SKM-1 (cell line): Measurements from ENCODE around the gene CXCR5.

Experiments
- DNase-seq: peaks from one replicate; lab custom pipeline; 2025; ENCODE audit not compliant: unreplicated experiment; lab: John Stamatoyannopoulos, UW

The CXCR5 gene

GRCh38 chr11:118897721-118898310 lies 14.1 kb downstream of the CXCR5 start:
- DNase-seq, result no peak

GRCh38 chr11:118898400-118899295 lies 15.0 kb downstream of the CXCR5 start:
- DNase-seq, result no peak

- DNase-seq, result no peak
Observed at GRCh38 chr11:118899296-118899688, 15.6 kb downstream of the CXCR5 start.

- no peak for DNase-seq
Observed at GRCh38 chr11:118899706-118900360, 16.1 kb downstream of the CXCR5 start.

GRCh38 chr11:118900535-118901384 lies 17.1 kb downstream of the CXCR5 start:
- no peak for DNase-seq

- no peak for DNase-seq
Observed at GRCh38 chr11:118901494-118902335, 18.0 kb downstream of the CXCR5 start.

- DNase-seq, result no peak
Observed at GRCh38 chr11:118902336-118903203, 18.9 kb downstream of the CXCR5 start.

GRCh38 chr11:118903204-118904015 lies 19.7 kb downstream of the CXCR5 start:
- DNase-seq, result no peak

GRCh38 chr11:118907051-118908042 lies 23.7 kb downstream of the CXCR5 start:
- no peak for DNase-seq

GRCh38 chr11:118908264-118908663 lies 24.6 kb downstream of the CXCR5 start:
- no peak for DNase-seq

GRCh38 chr11:118908901-118909618 lies 25.4 kb downstream of the CXCR5 start:
- DNase-seq, result no peak

- DNase-seq, result no peak
Observed at GRCh38 chr11:118909619-118910308, 26.1 kb downstream of the CXCR5 start.

GRCh38 chr11:118910309-118911112 lies 26.8 kb downstream of the CXCR5 start:
- no peak for DNase-seq

GRCh38 chr11:118911113-118911879 lies 27.6 kb downstream of the CXCR5 start:
- no peak for DNase-seq
